CD4-positive, alpha-beta T cell treated with Interleukin-21 for 1 hour (primary cell): ENCODE results near the gene PRPF19.

ENCODE experiments used
- DNase-seq: peaks from one replicate; pipeline ENCODE4 v3.0.0-alpha.2; 2020

Gene PRPF19

GRCh38 chr11:60906132-60906972 is at the start of gene PRPF19:
Gene PRPF19 (minus strand): TSS chr11:60906585. CDS start chr11:60906382, 203 bp downstream.
- DNase-seq: peak; percentile 99

GRCh38 chr11:60955571-60955970 is 49.2 kb upstream of the PRPF19 start:
- no peak for DNase-seq

- DNase-seq: no peak
Measured at GRCh38 chr11:60954421-60954820, 48.0 kb upstream of the PRPF19 start.

GRCh38 chr11:60953781-60954180 is 47.4 kb upstream of the PRPF19 start:
- DNase-seq: no peak

DNA sequence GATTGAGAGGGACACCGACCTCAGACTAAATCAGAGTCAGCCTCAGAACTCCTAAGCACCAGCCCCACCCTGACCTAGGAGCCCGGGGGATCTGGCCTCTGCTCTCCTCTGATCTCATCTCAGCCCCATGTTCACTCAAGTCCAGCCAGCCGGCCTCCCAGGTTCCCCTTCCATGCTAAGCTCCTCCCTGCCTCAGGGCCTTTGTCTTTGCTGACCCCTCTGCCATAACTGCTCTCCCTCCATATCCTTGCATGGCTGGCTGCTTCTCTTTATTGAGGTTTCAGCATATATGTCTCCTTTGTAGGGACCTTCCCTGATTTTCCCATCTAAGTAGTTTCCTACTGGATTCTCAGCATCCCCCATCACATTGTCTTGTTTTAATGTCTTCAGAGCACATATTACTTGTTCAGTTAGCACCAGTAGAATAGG is 46.4 kb upstream of the PRPF19 start:
- no peak for DNase-seq

- DNase-seq: peak; percentile 42
Measured at GRCh38 chr11:60951904-60952741, 45.7 kb upstream of the PRPF19 start, which contains the start of gene SLC15A3. Gene SLC15A3 (minus strand): TSS chr11:60952176. CDS start chr11:60951551, 625 bp downstream.

- DNase-seq: no peak
Measured at GRCh38 chr11:60951606-60951903, 45.2 kb upstream of the PRPF19 start.

- DNase-seq: no peak
Measured at GRCh38 chr11:60950933-60951605, 44.7 kb upstream of the PRPF19 start.

DNA sequence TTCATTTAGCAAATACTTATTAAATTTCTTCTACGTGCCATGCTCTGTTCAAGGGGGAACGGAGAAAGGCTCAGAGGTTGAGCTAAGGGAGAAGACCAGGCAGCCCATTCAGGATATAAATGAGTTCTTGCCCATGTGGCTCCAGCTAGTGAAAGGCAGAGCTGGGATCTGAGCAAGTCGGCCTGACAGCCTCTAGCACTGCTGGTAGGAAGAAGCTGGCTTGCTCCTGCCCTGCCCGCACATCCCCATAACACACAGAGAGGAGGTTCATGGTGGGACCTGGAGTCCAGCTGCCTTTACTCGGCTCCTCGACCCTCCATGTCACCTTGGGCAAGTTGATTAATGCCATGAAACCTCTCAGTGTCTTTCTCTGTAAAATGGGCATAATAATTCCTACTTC is 43.6 kb upstream of the PRPF19 start:
- DNase-seq: no peak

DNA sequence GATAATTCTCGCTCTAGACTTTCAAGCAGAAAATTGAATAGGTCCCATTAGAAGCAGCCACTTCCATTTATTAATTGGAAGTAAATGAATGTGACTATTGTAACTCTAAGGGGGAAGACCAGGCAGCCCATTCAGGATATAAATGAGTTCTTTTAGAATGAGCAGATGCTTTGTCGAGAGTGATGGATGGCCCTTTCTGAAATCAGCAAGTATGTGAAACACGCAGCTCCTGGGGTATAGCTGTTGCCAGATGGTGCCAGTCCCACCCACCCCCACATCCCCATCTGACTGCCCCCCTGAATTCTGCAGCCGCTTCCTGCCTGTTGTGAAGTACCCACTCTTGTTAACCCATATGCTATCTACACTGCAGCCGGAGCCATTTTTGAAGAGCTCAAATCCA is 41.9 kb upstream of the PRPF19 start:
- DNase-seq: no peak

GRCh38 chr11:60947700-60948099 is 41.3 kb upstream of the PRPF19 start:
- DNase-seq: no peak

- no peak for DNase-seq
Measured at GRCh38 chr11:60946601-60947264, 40.3 kb upstream of the PRPF19 start.

- no peak for DNase-seq
Measured at GRCh38 chr11:60945295-60945667, 38.9 kb upstream of the PRPF19 start.

GRCh38 chr11:60944490-60945294 is 38.3 kb upstream of the PRPF19 start:
- no peak for DNase-seq

DNA sequence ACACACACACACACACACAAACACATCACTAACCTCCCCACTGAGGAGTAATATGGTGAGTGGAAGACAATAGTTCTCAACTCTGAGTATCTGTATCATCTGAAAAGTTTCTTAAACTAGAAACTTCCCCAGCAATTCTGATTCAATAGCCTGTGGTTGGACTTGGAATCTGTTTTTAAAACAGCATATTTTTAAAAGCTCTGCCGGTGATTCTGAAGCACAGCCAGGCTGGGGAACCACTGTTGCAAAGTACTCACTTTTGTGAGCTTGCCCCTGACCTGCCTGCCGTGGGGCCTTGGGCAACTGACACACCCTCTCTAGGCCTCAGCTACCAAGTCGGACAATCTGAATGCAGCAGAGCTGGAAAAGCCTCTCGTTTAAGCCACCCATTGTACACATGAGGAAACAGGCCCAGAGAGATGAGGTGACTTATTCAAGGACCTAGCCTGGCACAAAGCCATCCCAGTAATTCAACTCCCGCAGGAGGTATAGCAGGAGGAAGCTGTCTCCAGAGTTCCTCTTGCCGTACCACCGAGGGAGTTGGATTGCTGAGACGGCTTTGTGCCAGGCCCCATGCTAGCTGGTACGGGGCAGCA is 36.7 kb upstream of the PRPF19 start:
- DNase-seq: no peak

- no peak for DNase-seq
Measured at GRCh38 chr11:60942219-60942618, 35.8 kb upstream of the PRPF19 start.

GRCh38 chr11:60941371-60942119 is 35.2 kb upstream of the PRPF19 start:
- no peak for DNase-seq

GRCh38 chr11:60939855-60940254 is 33.5 kb upstream of the PRPF19 start:
- no peak for DNase-seq

GRCh38 chr11:60939301-60939700 is 32.9 kb upstream of the PRPF19 start:
- no peak for DNase-seq

DNA sequence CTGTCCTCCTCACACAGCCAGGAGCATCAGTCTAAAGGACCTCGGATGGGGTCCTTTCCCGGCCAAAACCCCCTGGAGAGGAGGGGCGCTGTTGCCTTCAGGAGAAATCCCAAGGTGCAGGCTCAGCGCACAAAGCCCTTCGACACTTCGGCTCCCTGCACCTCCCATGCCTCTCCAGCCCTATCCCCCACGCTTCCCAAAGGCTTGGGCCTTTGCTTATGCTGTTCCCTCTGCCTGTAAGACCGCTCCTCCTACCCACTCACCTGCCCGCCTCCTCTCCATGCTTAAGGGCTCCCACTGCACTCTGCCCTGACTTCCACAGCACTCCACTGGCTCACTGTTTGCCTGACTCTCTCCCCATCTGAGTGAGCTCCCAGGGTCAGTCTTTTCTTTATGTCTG is 32.1 kb upstream of the PRPF19 start:
- DNase-seq: no peak

DNA sequence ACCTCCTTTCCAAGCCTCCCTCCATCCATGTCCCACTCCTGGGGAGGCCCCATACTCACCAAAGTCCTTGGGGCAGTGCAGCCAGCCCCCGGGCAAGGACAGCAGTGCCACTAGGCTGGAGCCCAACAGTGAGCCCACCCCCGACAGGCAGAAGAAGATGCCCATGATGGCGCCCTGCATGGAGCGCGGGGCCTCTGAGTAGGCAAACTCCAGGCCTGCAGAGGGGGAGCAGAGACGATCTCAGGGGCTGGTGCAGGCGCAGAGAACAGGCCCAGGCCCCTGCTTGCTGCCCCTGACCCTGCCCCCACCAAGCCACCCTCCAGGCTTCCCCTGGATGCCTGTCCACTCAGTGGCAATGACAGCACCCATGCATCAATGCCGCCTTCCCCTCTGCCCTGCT is 31.4 kb upstream of the PRPF19 start:
- no peak for DNase-seq
